NCI-H1417 (cell line): ENCODE measurements around the gene CGGBP1.
A peak's percentile ranks its signal among the peaks of the same experiment; 100 is the strongest.

Source experiments
- DNase-seq, 3 experiments: peaks; one replicate each; lab custom pipeline; 2025; lab: John Stamatoyannopoulos, UW

CGGBP1 gene, protein sequence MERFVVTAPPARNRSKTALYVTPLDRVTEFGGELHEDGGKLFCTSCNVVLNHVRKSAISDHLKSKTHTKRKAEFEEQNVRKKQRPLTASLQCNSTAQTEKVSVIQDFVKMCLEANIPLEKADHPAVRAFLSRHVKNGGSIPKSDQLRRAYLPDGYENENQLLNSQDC

DNA sequence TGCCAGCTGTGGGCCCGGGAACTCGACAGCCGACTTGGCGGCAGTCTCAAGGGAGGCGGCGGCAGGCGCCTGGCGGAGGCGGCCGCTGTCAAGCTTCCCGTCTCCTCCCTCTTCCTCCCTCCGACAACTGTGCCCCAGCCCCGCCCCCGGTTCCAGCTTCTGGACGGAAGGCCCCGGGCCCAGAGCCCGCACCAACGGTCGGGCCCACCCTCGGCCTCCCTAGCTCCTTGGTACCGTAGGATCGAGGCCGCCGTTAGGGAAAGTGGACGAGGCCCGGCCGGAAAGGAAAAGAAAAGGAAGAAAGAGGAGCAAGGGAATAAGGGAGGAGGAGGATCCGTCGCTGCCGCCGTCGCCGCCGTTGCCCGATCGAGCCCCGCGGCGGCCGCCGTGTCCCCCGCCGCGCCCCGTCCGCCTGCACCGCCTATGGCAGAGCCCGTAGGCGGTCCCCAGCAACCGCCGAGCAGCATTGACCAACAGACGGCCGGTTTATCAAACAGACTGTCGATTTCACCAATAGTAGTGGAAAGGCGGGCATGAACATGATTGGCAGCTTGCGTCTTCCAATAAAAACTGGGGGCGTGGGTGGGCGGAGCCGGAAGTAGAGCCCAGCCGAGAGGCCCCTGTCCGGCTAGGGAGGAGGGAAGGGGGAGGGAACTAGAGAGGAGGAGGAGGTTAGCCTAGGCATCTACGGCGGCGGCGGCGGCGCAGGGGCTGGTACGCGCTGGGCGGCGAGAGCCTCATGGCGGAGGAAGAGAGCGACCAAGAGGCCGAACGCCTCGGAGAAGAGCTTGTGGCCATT lies at the start of gene CGGBP1, which contains the start of gene ZNF654:
Gene CGGBP1 (minus strand): TSS at position 425 of the 799 bp plus-strand sequence. CDS start 3,029 bp downstream, outside the sequence.
Gene ZNF654 (plus strand): TSS at position 675 of the 799 bp plus-strand sequence. CDS start 65 bp downstream, at position 740.
- peak; percentile 94 to 100 (median 100) for DNase-seq

DNA sequence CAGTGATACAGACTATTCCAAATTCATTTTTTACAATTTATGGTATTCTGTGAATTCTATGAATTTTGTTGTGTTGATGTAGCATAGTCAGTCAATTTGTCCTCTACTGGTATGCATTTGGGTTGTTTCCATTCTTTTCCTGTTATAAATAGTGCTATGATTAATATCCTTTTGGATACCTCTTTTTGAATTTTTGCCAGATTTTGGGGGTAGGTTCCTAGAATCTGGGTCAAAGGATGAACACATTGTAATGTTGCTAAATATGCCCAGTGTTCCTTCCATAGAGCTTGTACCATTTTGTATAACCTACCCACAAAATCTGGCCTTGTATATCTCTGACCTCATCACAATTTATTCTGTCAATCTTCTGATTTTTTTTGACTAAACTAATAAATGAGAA lies 46.5 kb upstream of the CGGBP1 start:
- DNase-seq: no peak

DNA sequence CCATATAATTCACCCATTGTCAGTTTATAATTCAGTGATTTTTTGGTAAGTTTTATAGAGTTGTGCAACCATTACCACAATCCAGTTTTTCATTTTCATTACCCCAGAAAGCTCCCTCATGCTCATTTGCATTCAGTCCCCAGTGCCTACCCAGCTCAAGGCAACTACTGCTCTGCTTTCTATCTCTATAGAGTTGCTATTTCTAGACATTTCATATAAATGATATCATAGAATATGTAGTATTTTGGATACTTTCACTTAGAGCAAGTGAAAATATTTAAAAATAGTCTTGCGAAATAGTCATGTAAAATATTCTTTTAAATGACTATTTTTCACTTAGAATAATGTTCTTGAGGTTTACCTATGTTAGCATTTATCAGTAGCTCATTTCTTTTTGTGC lies 42.3 kb upstream of the CGGBP1 start:
- DNase-seq: no peak

DNA sequence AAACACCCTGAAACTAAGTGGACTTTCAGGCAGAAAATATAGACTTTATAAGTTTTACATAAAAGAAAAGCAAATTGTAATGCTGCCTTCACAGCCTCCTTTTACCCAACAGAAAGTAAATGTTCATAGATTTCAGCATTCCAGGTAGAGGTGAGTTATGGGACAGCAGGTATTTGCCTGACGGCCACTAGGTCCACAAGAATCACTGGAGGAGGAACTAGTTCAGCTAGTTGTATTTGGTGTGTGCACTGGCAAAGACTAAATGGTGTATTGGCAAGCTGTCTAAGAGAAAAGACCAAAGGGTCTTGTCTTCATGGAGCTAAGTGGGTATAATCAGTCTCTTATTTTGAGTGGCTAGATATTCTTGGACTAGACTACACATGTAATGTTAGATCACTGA lies 34.5 kb upstream of the CGGBP1 start:
- no peak for DNase-seq

DNA sequence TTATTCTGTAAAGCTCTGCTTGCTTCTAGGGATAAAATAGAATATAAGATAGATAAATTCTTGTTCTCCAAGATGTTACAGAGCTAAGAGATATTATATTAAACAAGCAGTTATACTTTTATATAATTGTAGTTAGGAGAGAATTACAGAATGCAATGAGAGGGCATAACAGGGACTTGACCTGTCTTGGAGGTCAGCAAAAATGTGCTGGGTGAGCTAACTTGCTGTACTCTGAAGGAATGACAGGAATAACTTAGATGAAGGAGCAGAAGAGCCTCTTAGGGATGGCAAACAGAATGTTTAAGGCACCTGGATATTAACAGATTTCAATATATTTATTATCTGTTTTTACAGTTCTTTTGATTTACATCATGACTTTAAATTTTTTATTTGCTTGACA lies 33.5 kb upstream of the CGGBP1 start:
- DNase-seq: no peak

DNA sequence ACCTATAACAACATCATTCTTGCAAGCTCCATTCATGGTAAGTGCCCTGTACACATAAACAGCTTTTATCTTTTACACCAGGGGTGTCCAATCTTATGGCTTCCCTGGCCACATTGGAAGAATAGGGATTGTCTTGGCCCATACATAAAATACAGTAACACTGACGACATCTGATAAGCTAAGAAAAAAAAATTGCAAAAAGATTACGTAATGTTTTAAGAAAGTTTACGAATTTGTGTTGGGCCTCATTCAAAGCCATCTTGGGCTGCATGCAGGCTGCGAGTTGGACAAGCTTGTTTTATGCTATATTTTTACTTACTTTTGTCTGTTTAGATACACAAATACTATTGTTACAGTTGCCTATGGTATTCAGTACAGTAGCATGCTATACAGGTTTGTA lies 31.9 kb upstream of the CGGBP1 start:
- no peak for DNase-seq

DNA sequence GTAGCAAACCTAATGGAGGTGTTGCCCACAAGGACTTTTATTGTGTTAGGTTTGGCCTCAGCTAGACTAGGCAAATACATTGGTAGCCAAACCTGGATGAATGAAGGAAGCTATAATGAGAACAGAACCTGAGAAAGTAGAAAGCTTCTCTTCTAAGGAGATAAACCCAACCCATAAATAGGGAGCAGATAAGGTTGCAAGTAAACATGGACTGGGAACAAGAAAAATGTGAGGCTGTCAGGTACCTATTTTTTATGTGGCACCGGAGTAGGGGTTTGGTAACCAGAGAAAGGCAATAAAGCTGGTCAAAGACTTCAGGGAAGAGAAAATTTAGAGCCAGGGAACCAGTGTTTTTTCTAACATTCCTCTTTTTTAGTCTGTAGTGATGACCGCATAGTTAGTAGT lies 25.3 kb upstream of the CGGBP1 start:
- DNase-seq: no peak

DNA sequence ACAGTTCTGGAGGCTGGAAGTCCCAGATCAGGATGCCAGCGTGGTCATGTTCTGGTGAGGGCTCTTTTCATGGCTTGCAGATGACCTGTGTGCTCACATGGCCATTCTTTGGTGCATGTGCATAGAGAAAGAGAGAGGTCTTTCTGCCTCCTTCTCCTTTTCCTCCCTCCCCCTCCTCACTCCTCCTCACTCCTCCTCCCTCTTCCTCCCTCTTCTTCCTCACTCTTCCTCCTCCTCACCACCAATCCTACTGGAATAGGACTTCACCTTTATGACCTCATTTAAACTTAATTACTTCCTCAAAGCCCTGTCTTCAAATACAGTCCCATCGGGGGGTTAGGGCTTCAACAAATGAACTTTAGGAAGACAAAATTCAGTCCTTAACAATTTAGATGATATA lies 24.0 kb upstream of the CGGBP1 start:
- no peak for DNase-seq

DNA sequence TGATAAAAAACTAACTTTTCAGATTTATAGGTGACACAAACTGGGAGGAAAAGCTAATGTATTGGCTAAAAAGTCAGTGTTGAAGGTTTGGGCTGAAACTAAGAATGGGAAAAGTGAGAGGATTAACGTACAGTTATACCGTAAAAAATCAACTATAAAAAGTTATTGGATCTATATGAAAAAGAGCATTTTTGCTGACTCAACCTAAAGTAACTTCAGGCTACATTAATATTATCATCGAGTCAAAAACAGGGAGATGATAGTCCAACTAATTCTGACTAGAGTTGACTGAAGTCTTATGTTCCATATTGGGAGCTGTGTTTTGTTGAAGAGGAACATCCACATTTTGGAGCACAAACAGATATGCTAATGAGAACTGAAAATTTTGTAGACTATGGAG lies 20.1 kb upstream of the CGGBP1 start:
- DNase-seq: no peak

DNA sequence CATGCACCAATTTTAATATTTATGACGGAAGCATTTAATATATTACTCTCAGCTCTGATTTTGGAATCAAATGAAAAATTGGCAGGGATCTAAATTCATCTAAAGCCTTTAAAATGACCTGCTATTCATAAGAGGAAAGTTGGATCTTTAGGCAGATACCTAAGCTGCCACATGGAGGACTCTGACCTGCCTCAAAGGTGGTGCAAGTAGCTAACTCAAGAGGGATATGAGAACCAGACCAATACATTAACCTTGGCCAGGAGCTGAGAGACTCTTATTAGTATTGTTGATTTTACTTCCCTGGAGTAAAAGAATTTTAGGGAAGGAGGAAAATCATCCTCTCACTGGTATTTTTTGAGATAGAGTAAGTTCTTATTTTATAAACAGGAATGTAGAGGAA lies 17.9 kb upstream of the CGGBP1 start:
- DNase-seq: no peak

DNA sequence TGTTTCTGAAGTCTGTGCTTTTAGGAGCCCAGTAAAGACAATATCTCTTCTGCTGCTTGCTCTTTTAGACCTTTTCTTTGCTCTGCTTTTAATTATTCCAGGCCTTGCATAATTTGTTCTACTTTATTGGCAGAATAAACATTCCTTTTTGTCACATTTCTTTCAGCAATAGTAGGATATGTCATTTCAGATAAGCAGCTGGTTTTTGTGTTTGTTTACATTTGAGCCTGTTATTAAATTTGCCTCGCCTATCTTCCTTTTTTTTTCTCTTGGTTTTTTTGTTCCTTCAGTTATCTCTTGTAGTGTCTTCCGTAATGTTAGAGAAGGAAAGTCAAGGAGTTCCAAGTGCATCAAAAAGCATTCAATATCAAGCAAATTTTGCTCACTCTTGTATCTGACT lies 16.7 kb upstream of the CGGBP1 start:
- DNase-seq: no peak

DNA sequence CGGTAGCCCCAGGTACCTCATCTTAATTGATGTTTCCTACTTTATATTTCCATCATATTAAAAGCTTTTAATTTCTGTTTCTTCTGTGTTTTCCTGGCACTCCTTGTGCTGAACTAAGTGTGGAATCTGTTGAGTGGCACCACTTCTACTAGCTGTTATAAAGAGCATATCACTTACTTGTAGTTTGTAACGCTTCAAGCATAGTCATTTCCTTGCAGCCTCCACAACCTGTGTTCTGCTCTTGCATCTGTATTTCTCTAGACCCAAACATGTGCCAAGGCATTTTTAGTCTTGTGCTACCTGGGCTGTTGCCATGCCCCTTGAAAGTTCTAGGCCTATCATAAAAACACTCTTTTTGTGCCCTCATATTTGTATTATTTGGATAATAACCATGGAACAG lies 16.3 kb upstream of the CGGBP1 start:
- DNase-seq: no peak

DNA sequence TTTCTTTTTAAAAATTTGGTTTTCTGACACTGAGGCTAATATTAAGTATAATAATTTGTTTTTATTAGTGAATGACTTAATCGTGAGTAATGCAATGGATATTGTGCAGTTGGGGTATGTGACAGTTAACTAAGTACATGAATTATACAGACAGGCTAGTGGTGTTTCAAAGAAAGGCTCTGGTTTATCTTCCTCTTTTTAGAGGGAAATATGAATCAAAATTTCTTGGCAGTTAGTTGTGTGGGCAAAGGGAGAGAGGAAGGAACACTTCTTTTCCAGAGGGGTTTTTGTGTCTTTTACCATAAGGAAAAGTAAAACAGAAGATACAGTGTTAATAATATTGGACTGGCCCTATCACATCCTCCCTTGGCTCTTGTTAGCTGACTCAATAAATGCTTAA lies 2.9 kb upstream of the CGGBP1 start:
- no peak for DNase-seq

DNA sequence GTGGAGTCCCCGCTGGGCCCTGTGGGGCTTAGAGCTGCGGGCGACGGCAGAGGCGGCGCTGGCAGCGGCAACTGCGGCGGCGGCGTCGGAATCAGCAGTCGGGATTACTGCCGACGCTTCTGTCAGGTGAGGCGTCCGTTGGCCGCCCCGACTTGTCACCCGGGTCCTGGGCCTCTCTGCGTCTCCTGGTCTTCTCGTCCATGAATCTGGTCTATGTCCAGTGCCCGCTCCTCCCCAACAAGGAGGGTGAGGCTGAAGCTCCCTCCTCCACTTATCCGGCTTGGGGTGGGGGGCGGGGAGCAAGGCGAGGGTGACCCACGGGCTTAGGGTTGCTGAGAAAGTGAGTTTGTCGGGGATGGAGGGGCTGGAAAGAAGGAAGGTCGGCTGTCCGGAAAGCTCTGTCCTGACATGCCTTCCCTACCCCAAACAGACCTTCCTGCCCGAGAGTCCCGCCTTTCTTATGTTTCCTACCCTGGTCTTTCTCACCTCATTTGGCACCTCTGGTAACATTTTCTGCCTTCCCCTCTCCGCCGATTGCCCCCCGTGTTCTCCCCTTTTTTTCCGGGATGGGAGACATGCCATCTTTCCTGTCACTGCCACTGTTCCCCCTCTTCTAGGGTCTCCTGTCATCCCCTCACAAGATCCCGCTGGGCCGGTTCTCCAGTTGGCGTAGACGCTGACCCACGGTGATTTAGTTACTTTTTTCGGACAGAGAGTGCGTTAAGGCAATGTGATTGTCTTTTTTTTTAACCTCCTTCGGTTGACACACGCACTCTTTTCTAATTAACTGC lies 770 bp upstream of the CGGBP1 start:
- DNase-seq: peak in 2 of 3 experiments; percentile 46 to 70

DNA sequence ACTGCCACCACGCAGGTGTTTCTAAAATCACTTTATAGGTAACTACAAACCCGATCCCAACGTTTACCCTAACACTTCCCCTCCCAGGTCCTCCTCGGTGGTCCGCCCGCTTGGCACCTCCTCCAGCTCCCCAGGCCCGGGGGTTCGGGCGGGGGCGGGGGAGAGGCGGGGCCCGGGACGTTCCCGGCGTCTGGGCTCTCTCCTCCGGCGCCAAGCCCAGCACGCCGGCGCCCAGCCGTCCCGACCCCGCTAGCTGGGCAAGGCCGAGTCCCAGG lies 562 bp downstream of the CGGBP1 start:
- no peak for DNase-seq

DNA sequence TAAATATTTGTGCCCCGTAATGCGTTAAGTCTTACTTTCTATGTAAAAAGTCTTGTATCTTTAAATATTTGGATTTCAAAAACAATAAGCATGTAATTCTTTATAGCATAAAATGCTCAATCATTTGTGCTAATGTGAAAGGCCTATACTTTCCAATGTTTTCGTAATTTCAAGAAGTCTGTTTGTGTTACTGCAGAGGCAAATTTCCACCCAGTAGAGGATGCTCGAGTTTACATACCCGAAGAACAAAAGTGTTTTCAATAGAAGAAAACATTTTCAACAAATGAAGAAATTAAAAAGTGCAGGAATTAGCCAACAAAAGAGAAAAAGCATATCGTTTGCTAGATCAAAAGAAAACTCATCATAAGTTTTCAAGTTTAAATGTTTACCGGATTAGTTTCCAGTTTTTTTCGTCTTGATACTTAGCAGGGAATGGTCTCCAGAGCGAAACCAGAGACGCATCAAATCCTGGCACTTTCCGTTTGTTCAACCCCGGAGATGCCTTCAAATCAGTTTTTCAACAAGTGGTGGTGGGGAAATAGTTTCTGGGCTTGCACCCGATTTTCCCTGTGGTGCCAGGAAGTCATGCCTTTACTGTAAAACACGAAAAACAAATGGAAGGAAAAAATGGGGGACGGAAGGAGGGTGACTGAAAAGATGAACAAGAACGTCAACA lies 1.0 kb downstream of the CGGBP1 start:
- peak in 1 of 3 experiments; percentile 76 for DNase-seq

DNA sequence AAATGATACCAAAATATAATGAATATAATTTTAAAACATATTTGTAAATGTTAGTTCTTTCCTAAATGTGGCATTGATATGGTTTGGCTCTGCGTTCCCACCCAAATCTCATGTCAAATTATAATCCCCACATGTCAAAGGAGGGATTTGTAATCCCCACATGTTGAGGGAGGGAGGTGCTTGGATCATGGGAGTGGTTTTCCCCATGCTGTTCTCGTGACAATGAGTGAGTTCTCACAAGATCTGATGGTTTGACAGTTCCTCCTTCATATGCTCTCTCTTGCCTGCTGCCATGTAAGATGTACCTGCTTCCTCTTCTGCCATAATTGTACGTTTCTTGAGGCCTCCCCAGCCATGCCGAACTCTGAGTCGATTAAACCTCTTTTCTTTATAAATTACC lies 12.0 kb downstream of the CGGBP1 start:
- DNase-seq: no peak

DNA sequence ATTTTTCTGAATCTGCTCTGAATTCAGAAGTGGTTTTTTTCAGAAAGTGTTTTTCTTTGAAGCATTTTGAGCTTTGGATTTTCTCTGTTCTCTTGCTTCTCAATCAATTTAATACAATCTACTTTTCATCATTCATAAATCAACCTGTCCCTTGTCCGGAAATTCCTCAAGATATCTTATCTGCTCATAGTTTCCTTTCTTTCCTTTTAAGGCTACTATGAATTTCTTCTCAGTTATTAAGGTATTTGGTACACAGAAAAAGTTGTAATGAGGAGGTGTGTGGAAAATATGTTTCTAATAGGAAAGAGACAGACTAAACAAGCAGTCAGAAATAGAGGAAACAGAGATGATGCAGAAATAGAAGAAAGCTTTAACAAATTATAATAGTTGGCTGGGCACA lies 14.4 kb downstream of the CGGBP1 start:
- DNase-seq: no peak

DNA sequence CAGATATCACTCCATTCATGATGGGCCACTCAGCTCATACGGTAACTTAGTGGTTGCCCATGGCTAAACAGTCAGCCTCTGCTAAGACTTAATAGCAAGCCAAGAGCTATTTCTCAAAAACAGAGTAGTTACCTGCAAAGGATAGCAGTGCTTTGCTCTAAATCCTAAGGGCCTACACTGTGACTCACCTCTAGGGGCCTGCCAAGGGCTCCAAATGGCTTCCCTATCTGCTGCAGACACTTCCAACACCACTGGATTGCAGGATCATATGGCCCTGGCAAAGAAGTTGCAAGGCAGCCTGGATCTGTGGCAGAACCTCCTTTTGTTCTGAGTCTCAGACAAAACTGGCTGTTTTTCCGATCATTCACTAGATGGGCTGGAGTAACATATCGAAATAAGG lies 17.8 kb downstream of the CGGBP1 start:
- no peak for DNase-seq

DNA sequence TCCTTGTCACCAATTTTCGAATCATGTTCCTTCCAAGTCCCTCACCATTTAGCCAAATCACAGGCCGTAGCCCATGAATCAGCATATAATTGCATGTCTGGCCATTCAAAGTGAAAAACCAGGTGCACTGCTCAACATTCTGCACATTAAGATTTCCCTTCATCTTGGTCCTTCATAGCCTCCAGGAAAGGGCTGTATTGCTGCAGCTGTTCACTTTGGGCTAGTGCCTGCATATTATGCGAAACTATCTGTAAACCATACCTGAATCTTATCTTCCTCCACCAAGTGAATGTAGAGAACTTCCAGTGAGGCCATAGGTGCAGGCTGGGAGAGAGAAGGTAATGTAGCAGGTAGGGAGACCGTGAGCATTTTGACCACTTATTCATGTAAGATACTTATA lies 18.3 kb downstream of the CGGBP1 start:
- no peak for DNase-seq

DNA sequence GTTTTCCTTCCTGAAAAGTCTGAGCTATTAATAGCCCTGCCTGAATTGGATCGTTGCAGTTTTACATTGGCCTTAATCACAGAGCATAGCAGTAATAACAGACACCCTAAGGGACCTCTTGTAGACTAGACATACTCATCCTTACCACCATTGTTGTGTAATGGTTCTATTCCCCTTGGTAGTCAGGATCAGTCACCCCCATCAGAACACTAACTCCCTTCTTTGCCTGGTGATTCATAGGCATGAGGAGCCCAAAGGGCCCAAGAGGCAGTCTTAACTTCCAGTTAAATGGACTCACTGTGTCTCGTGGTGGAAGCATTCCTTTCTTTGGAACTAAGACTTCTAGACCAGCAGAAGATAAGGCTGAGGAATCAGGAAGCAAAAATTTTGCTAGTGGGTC lies 20.2 kb downstream of the CGGBP1 start:
- no peak for DNase-seq

DNA sequence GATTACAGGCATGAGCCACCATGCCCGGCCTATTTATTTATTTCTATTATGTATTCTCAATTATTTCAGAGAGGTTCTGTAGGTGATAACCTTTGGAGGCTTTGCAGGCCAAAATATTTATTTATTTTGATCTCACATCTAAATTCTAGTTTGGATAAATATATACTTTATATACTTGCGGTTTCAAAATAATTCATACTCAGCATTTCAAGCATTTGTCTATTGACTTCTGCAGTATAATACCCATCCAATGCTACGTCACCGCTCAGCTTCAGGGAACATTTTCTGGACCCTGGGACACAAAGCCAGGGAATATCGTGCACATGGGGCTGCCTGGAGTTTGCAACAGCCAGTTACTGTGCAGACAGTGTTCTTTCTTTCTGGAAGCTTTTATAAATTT lies 22.6 kb downstream of the CGGBP1 start:
- no peak for DNase-seq
